ENCODE results near the gene PSTPIP2. TPM values are rescaled to one million over a fixed set of nuclear protein-coding genes. Genes with fewer than 3 reads are reported as not detected.

The PSTPIP2 gene
- total and polyA plus RNA-seq, 2 of the 13 experiments (the other 11 are each of a cell fraction or from before 2014, with no cell fraction given) = 0.25 to 0.27 TPM

DNA sequence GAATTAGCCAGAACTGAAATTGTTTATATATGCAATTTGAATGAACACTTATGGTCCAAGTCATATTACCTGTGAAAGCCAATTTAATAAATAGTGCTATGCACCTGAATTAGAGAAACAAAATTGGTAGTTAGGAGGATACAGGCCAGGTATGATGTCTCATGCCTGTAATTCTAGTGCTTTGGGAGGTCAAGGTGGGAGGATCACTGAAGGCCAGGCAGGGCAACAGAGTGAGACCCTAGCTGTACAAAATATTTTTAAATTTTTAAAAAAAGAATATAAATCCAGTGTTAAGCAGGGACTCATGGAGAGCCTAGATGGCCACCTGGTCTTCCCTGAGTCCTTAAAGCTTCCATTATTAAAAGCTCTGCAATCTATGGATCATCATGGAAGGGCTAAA is 7.3 kb upstream of the PSTPIP2 start (continued):
- TF ChIP-seq, protein P1, sequence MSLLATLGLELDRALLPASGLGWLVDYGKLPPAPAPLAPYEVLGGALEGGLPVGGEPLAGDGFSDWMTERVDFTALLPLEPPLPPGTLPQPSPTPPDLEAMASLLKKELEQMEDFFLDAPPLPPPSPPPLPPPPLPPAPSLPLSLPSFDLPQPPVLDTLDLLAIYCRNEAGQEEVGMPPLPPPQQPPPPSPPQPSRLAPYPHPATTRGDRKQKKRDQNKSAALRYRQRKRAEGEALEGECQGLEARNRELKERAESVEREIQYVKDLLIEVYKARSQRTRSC (CRISPR knock-in tag; IDR thresholded peaks at IDR 0.05; ENCODE audit: low read depth) = no peak
- no peak for TF ChIP-seq KDM5B (CRISPR knock-in tag; IDR thresholded peaks at IDR 0.05; ENCODE audit: borderline replicate concordance)
- TF ChIP-seq MIER3 (CRISPR knock-in tag; IDR thresholded peaks at IDR 0.05; ENCODE audit: borderline replicate concordance) = no peak
- no peak for TF ChIP-seq ZNF382 (CRISPR knock-in tag; IDR thresholded peaks at IDR 0.05; ENCODE audit: borderline replicate concordance)
- TF ChIP-seq HNRNPK (IDR thresholded peaks at IDR 0.05; ENCODE audit: low read depth, low read length, poor library complexity, severe bottlenecking) = no peak
- TF ChIP-seq, protein P2, sequence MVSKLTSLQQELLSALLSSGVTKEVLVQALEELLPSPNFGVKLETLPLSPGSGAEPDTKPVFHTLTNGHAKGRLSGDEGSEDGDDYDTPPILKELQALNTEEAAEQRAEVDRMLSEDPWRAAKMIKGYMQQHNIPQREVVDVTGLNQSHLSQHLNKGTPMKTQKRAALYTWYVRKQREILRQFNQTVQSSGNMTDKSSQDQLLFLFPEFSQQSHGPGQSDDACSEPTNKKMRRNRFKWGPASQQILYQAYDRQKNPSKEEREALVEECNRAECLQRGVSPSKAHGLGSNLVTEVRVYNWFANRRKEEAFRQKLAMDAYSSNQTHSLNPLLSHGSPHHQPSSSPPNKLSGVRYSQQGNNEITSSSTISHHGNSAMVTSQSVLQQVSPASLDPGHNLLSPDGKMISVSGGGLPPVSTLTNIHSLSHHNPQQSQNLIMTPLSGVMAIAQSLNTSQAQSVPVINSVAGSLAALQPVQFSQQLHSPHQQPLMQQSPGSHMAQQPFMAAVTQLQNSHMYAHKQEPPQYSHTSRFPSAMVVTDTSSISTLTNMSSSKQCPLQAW (CRISPR knock-in tag; IDR thresholded peaks at IDR 0.05) = no peak

DNA sequence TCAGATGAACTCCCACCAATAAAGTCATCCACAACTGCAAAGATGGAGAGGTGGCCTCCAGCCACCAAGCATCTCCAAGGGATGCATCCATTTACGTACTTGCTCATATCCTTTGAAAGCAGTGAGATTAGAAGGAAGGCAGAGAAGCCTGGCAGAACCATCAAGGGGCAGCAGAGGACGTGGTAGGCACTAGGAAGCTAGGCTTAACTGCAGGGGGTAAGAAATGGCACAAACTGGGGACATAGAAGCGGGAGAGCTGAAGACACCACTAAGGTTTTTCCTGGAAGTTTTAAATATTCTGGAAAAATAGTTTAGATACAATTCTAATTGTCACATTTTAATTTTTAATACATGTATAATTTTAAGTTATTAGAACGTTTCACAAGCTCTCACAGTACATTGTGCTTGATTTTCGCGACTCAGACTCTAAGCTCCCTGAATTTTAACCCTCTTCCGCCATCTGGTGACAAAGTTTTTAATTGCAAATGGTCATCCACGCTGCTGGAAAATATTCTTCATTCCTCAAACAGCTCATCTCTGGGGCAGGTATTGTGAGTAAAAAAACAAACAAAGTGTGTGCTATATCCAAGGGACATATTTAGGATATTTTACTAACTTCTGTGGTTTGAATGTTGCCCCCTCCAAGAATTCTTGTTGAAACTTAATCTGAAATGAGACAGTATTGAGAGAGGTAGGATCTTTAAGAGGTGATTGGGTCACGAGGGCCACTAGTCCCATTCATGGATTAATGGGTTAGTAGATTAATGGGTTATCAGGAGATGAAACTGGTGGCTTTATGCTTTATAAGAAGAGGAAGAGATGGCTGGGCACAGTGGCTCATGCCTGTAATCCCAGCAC is 1.6 kb upstream of the PSTPIP2 start:
- in situ Hi-C loops (cut with HindIII; ENCODE audit: extremely low pct_ligation_motif_present, low pct_unique_long_range_greater_than_20kb) = loop anchor here (5.0 to 10.0 kb wide), 2 partner anchors 106 to 379 kb away; partner anchors contain the start of gene EPG5
- H3K4me1 ChIP-seq (ENCODE audit: insufficient read depth, low read length) = peaks cover 21% of the 10 kb centered on the region
- H3K9me3 ChIP-seq (ENCODE audit: low read length) = no peaks in the 10 kb centered on the region
- ATAC-seq (peak; percentile 52), FAIRE-seq (peak; percentile 86), DNase-seq (ENCODE audit: low spot score) (peak; percentile 62)
- ChIA-PET CTCF (ENCODE audit: low intra/inter-chr PET ratio, low total read pairs) (interaction anchor here (1.4 to 2.0 kb wide), 3 partner anchors 100 to 409 kb away, joined by 3 to 6 read pairs (median 4); no protein-coding TSS in a partner anchor), POLR2A (interaction anchor here (1.0 to 1.2 kb wide), 3 partner anchors 23 to 30 kb away, joined by 3 to 5 read pairs (median 4); partner anchors contain the start of gene HAUS1)
- peaks cover 12 to 39% of the 10 kb centered on the region in 2 experiments; a peak in 4 of 5 replicates for H3K27me3 ChIP-seq (ENCODE audit: control insufficient read depth in 1 of 2, insufficient read depth in 2 of 2, low read length in 2 of 2)
- BruUV-seq (replicated peaks) = no TSS peak
- peaks cover 9% of the 10 kb centered on the region; the same call in 1 of the 2 replicates for H4K20me1 ChIP-seq (ENCODE audit: insufficient read depth, low read length)
- H3K27ac ChIP-seq (ENCODE audit: extremely low read length, insufficient read depth, low read length) = no peak overlapping the region
- no peak overlapping the region for H3K4me2 ChIP-seq (ENCODE audit: low read depth, low read length)
- intact Hi-C loops (cut with micrococcal nuclease; ENCODE audit: unreplicated experiment) = loop anchor here (1.0 to 10.0 kb wide), 4 partner anchors 106 to 409 kb away; partner anchors contain the start of gene EPG5
- 31% methylated on average over 9 of the region's 9 CpGs for WGBS (ENCODE audit: low lambda C conversion rate)
- no peak overlapping the region for H2AFZ ChIP-seq (ENCODE audit: low read length)
- H3K9ac ChIP-seq (ENCODE audit: insufficient read depth, low read depth, low read length) = no peak overlapping the region
- no peak overlapping the region for H3K4me3 ChIP-seq (replicated peaks in 1 of 3; ENCODE audit: insufficient read depth in 1 of 3, low read depth in 2 of 3, low read length in 3 of 3)
- H3K79me2 ChIP-seq (ENCODE audit: insufficient read depth, low read length) = no peaks in the 10 kb centered on the region
- 0 out of 5 replicates have a peak, but pooled peaks cover 0 to 4% of the 10 kb centered on the region in 2 experiments for H3K36me3 ChIP-seq (replicated peaks in 1 of 2; ENCODE audit: control insufficient read depth in 1 of 2, insufficient read depth in 2 of 2, low read length in 2 of 2)
- TF ChIP-seq, protein P3, sequence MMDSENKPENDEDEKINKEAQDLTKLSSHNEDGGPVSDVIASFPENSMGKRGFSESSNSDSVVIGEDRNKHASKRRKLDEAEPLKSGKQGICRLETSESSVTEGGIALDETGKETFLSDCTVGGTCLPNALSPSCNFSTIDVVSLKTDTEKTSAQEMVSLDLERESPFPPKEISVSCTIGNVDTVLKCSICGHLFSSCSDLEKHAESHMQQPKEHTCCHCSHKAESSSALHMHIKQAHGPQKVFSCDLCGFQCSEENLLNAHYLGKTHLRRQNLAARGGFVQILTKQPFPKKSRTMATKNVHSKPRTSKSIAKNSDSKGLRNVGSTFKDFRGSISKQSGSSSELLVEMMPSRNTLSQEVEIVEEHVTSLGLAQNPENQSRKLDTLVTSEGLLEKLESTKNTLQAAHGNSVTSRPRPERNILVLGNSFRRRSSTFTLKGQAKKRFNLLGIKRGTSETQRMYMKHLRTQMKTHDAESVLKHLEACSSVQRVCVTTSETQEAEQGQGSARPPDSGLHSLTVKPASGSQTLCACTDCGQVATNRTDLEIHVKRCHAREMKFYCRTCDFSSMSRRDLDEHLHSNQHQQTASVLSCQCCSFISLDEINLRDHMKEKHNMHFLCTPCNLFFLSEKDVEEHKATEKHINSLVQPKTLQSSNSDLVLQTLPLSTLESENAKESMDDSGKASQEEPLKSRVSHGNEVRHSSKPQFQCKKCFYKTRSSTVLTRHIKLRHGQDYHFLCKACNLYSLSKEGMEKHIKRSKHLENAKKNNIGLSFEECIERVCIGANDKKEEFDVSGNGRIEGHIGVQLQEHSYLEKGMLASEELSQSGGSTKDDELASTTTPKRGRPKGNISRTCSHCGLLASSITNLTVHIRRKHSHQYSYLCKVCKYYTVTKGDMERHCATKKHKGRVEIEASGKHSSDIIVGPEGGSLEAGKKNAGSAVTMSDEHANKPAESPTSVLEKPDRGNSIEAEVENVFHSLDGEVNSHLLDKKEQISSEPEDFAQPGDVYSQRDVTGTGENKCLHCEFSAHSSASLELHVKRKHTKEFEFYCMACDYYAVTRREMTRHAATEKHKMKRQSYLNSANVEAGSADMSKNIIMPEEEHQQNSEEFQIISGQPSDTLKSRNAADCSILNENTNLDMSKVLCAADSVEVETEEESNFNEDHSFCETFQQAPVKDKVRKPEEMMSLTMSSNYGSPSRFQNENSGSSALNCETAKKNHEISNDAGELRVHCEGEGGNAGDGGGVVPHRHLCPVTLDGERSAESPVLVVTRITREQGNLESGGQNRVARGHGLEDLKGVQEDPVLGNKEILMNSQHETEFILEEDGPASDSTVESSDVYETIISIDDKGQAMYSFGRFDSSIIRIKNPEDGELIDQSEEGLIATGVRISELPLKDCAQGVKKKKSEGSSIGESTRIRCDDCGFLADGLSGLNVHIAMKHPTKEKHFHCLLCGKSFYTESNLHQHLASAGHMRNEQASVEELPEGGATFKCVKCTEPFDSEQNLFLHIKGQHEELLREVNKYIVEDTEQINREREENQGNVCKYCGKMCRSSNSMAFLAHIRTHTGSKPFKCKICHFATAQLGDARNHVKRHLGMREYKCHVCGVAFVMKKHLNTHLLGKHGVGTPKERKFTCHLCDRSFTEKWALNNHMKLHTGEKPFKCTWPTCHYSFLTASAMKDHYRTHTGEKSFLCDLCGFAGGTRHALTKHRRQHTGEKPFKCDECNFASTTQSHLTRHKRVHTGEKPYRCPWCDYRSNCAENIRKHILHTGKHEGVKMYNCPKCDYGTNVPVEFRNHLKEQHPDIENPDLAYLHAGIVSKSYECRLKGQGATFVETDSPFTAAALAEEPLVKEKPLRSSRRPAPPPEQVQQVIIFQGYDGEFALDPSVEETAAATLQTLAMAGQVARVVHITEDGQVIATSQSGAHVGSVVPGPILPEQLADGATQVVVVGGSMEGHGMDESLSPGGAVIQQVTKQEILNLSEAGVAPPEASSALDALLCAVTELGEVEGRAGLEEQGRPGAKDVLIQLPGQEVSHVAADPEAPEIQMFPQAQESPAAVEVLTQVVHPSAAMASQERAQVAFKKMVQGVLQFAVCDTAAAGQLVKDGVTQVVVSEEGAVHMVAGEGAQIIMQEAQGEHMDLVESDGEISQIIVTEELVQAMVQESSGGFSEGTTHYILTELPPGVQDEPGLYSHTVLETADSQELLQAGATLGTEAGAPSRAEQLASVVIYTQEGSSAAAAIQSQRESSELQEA (CRISPR knock-in tag; IDR thresholded peaks at IDR 0.05; ENCODE audit: not compliant biosample characterization) = no peak

All from HepG2 (cell line).